Type B pancreatic cell (in vitro differentiated cells): ENCODE results near the gene TMTC2. TPM values are rescaled to one million over a fixed set of nuclear protein-coding genes. Genes with fewer than 3 reads are reported as not detected.
"Not testable (repeated sequence)": the region's sequence is repeated elsewhere in the genome, so short reads cannot be mapped to it uniquely, and the experiment has no call there.

Source experiments
- DNase-seq: peaks from one replicate; pipeline ENCODE4 v3.0.0; 2021; ENCODE audit warnings: mixed read lengths; ENCODE audit not compliant: unreplicated experiment; ENCODE audit errors: extremely low spot score
- H3K27ac Mint-ChIP-seq: 2 replicates; pipeline ENCODE4 v1.8.0; 2021; ENCODE audit warnings: mild to moderate bottlenecking, mixed read lengths
- H3K27me3 Mint-ChIP-seq: 2 replicates; pipeline ENCODE4 v1.8.0; 2021; ENCODE audit warnings: mixed read lengths
- H3K36me3 Mint-ChIP-seq: 2 replicates; pipeline ENCODE4 v1.8.0; 2021; ENCODE audit warnings: mixed read lengths
- H3K4me1 Mint-ChIP-seq: one replicate; pipeline ENCODE4 v1.8.0; 2021; ENCODE audit warnings: mixed read lengths; ENCODE audit not compliant: unreplicated experiment
- H3K4me3 Mint-ChIP-seq: 2 replicates; pipeline ENCODE4 v1.8.0; 2021; ENCODE audit warnings: mild to moderate bottlenecking, mixed read lengths
- H3K9me3 Mint-ChIP-seq: 2 replicates; pipeline ENCODE4 v1.8.0; 2021; ENCODE audit warnings: mixed read lengths
- total RNA-seq: library from RNA; stranded (reverse); gene quantifications from 2 replicates; pipeline ENCODE4 v1.2.1, GENCODE V29; 2021; ENCODE audit warnings: low replicate concordance
- TF ChIP-seq, protein P1 (sequence below): fragments of 200-600 bp; sonication (generic); conservative IDR thresholded peaks from 2 replicates; pipeline ENCODE4 v1.5.0; 2021; ENCODE audit warnings: antibody characterized with exemption, mild to moderate bottlenecking

Gene TMTC2
- total RNA-seq, 1 donor from 2014 or later: 31.0 TPM

DNA sequence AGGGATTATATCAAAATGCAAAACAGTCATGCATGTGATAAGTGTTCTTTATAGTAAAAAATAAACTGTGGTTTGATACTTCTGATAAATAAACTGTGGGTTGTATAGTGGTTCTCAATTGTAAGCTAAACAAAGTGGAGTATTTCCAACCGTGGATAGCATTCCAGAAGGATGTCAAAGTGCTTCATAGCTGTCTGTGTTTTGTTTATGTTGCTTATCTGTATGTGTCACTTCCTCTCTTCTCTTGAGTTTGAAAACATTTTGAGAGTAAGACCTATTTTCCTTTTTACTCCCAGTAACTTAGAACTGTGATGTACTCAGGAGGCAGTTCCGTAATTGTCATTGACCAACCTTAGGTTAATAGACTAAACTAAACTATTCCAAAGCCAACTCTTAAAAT, 415.8 kb downstream of the TMTC2 start:
- Mint-ChIP-seq H3K27me3 (no peaks in the 10 kb centered on the region), H3K4me1 (no peaks in the 10 kb centered on the region), H3K9me3 (peaks cover 8% of the 10 kb centered on the region), H3K36me3 (peaks cover 22% of the 10 kb centered on the region), H3K4me3 (no peak overlapping the region), H3K27ac (no peak overlapping the region)
- DNase-seq: no peak
- TF ChIP-seq, protein P1, sequence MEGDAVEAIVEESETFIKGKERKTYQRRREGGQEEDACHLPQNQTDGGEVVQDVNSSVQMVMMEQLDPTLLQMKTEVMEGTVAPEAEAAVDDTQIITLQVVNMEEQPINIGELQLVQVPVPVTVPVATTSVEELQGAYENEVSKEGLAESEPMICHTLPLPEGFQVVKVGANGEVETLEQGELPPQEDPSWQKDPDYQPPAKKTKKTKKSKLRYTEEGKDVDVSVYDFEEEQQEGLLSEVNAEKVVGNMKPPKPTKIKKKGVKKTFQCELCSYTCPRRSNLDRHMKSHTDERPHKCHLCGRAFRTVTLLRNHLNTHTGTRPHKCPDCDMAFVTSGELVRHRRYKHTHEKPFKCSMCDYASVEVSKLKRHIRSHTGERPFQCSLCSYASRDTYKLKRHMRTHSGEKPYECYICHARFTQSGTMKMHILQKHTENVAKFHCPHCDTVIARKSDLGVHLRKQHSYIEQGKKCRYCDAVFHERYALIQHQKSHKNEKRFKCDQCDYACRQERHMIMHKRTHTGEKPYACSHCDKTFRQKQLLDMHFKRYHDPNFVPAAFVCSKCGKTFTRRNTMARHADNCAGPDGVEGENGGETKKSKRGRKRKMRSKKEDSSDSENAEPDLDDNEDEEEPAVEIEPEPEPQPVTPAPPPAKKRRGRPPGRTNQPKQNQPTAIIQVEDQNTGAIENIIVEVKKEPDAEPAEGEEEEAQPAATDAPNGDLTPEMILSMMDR: no peak

DNA sequence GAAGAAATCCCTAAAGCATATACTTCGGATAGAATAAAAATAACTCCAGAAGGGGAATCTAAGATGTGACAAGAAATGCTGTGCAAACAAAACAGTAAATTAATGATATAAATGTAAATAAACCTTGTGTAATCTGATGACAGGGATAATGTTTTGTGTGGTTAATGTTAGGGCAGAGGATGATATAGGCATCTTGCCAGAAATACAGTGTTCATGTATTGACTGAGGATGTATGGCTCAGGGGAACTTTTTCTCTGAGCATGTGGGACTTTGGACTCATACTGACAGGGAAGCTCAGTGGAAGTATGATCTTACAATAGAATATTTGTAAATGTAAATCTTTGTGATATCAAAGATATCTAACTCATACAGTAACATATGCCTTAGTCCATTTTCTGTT, 420.2 kb downstream of the TMTC2 start:
- H3K27me3 Mint-ChIP-seq: no peaks in the 10 kb centered on the region
- no peaks in the 10 kb centered on the region for H3K4me1 Mint-ChIP-seq
- DNase-seq: no peak
- no peak overlapping the region for H3K4me3 Mint-ChIP-seq
- TF ChIP-seq, protein P1: no peak
- peaks cover 26% of the 10 kb centered on the region for H3K36me3 Mint-ChIP-seq
- H3K9me3 Mint-ChIP-seq: peaks cover 16% of the 10 kb centered on the region
- no peak overlapping the region for H3K27ac Mint-ChIP-seq

DNA sequence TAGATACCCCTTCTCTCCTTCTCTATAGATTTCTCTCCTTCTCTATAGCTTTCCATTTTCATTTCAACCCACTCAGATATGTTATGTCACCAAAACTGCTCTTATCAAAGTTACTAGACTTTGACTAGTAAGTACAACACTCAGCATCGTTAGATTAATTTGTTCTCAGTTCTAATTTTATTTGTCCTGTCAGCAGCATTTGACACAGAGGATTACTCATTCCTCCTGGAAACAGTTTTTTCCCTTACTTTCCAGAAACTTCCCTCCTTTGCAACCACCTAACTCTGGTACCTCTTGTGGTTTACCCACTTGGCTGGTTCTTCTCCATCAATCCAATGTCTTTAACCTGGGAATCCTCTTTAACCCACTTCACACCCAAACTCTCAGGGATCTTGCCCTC, 423.7 kb downstream of the TMTC2 start:
- no peaks in the 10 kb centered on the region for H3K27me3 Mint-ChIP-seq
- H3K4me1 Mint-ChIP-seq: peaks cover 10% of the 10 kb centered on the region
- H3K36me3 Mint-ChIP-seq: peaks cover 12% of the 10 kb centered on the region
- no peak for DNase-seq
- H3K4me3 Mint-ChIP-seq: no peak overlapping the region
- H3K9me3 Mint-ChIP-seq: peaks cover 7% of the 10 kb centered on the region
- TF ChIP-seq, protein P1: no peak
- no peak overlapping the region for H3K27ac Mint-ChIP-seq

DNA sequence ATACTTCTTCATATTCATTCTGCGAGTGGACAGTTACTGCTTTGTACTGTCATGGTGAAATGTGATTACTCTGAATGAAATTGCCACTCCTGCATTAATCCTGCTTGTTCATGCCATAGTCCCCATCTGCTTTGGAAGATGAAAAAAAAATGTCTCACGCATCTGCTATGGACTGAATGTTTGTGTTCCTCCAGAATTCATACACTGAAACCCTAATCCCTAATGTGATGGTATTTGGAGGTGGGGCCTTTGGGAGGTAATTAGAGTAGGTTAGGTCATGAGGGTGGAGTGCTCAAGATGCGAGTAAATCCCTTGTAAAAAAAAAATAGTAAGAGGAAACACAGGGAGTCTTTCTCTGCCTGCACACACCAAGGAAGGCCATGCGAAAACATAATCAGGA, 427.2 kb downstream of the TMTC2 start:
- DNase-seq: no peak
- TF ChIP-seq, protein P1: no peak
- H3K27me3 Mint-ChIP-seq: no peaks in the 10 kb centered on the region
- H3K4me1 Mint-ChIP-seq: peaks cover 10% of the 10 kb centered on the region
- no peak overlapping the region for H3K4me3 Mint-ChIP-seq
- peaks cover 12% of the 10 kb centered on the region for H3K9me3 Mint-ChIP-seq
- peaks cover 5% of the 10 kb centered on the region for H3K36me3 Mint-ChIP-seq
- H3K27ac Mint-ChIP-seq: no peak overlapping the region

DNA sequence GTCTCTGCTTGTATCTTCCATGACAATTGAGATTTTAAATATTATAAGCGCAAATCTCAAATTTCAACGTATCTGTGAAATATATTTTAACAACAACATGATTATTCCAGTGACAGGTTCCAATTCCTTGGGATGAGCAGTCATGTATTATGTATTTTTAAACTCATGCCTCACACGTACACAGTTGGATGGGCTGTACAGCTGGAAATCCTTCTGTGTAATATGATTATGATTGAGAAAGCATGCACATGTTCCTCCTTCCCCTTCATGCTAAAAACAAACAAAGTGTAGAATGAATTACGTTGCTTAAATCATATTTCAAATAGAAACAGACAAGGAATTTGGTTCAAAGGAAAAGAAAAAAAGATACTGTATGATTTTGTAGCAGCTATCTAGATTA, 428.3 kb downstream of the TMTC2 start:
- H3K36me3 Mint-ChIP-seq: peaks cover 8% of the 10 kb centered on the region
- H3K4me1 Mint-ChIP-seq: peaks cover 10% of the 10 kb centered on the region
- H3K27me3 Mint-ChIP-seq: no peaks in the 10 kb centered on the region
- no peak overlapping the region for H3K4me3 Mint-ChIP-seq
- no peak overlapping the region for H3K27ac Mint-ChIP-seq
- peaks cover 19% of the 10 kb centered on the region for H3K9me3 Mint-ChIP-seq
- TF ChIP-seq, protein P1: no peak
- DNase-seq: no peak

DNA sequence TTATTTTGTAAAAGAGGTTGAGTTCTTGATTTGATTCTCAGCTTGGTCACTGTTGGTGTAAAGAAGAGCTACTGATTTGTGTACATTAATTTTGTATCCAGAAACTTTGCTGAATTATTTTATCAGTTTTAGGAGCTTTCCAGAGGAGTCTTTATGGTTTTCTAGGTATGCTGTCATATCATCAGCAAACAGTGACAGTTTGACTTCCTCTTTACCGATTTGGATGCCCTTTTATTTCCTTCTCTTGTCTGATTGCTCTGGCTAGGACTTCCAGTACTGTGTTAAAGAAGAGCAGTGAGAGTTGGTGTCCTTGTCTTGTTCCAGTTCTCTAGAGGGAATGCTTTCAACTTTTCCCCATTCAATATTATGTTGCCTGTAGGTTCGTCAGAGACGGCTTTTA, 431.2 kb downstream of the TMTC2 start:
- not testable (repeated sequence) for H3K27ac Mint-ChIP-seq, H3K27me3 Mint-ChIP-seq, DNase-seq, H3K4me3 Mint-ChIP-seq
- Mint-ChIP-seq H3K4me1 (peaks cover 19% of the 10 kb centered on the region), H3K36me3 (peaks cover 13% of the 10 kb centered on the region), H3K9me3 (peaks cover 18% of the 10 kb centered on the region)
